HG03108 (cell line): ENCODE results near the gene HRAS.

Experiments used
- ATAC-seq: cut with Tn5 transposase; IDR thresholded peaks from one replicate; pipeline ENCODE4 v1.9.1; 2021; ENCODE audit warnings: moderate library complexity; ENCODE audit not compliant: unreplicated experiment

HRAS gene

DNA sequence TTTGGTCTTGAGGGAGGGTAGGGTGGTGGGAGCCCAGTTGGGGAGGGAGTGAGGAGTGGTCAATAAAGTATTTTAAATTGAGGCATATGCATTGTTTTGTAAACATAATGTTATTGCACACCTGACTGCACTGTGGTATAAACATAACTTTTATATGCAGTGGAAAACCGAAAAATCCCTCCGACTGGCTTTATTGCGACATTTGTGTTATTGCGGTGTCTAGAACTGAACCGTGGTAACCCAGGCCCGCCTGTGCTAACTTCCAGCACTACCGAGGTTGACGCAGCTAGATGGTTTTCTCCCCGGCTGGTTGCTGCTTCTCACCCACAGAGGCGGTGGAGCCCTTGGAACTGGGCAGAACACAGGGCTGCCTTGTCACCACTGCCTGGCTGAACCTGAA lies 20.8 kb downstream of the HRAS start:
- no peak for ATAC-seq

DNA sequence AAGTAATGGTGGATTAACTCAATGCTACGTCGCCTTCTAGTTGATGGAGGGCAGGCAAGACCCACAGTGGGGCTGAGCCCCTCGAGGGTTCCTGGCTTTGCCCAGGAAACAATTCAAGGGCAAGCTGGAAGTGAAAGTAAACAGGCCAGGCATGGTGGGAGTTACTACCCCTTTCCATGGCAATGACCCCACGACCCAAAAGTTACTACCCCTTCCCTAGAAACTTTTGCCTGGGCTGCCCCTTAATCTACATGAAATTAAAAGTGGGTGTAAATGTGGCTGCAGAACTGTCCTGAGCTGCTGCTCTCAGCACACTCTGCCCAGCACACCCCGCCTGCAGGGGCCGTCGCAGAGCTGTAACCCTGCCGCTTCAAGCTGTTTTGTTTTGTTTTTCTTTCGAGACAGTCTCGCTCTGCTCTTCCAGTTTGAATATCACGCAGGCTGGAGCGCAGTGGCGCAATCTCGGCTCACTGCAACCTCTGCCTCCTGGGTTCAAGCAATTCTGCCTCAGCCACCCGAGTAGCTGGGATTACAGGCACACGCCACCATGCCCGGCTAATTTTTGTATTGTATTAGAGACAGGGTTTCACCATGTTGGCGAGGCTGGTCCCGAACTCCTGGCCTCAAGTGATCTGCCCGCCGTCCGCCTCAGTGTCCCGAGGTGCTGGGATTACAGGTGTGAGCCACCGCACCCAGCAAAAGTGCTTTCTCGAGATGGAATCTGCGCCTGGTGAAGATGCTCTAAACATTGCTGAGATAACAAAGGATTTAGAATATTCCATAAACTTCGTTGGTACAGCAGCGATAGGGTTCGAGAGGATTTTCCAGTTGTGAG lies 22.4 kb downstream of the HRAS start:
- no peak for ATAC-seq

DNA sequence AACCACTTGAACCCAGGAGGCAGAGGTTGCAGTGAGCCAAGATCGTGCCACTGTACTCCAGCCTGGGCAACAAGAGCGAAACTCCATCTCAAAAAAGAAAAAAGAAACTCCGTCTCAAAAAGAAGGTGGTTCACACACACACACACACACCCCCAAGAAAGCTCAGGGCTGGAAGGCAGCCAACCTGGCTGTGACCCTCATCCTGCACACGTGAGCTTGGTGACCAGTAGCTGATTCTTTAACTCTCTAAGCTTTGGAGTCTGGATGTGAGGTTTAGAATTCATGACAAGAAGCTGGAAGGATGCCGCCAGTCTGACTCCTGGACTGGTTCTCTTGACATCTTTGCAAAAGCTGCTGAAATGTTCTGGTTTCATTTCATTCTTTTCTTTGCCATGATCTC lies 26.4 kb downstream of the HRAS start:
- ATAC-seq = no peak

DNA sequence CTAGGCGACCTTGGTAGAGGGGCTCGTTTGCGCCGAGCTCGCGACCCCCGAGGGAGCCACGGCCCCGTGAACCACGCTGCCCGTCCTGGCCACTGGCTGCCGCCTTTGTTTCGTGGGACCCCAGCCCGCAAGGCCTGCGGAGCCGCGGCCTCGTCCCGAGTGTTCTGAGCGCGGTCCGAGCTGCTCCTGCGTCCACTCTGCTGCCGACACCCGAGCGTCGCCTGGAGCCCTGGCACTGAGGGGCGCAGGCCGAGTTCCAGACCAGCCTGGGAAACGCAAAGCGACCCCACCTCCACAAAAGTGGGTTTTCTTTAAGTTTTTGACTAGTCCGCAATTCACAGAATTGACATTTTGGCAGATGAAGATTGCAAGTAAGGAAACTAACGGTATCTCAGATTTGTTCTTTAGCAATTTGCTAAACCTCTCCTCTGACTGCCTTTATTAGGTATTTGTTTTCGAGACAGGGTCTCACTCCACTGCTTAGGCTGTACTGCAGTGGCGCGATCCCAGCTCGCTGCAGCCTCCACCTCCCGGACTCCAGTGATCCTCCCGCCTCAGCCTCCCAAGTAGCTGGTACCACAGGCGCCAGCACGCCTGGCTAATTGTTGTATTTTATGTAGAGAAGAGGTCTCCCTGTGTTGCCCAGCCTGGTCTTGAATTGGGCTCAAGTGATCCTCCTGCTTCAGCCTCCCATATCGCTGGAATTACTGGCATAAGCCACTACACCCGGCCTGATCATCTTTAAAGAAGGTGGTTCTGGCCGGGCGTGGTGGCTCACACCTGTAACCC lies 27.5 kb downstream of the HRAS start:
- ATAC-seq = no peak

GRCh38 chr11:506995-507726 lies 28.2 kb downstream of the HRAS start, which contains the start of gene RNH1:
Gene RNH1, minus strand, starts transcription at chr11:507242. Its CDS starts 5,080 bp downstream, at chr11:502162.
- peak; percentile 47 for ATAC-seq

DNA sequence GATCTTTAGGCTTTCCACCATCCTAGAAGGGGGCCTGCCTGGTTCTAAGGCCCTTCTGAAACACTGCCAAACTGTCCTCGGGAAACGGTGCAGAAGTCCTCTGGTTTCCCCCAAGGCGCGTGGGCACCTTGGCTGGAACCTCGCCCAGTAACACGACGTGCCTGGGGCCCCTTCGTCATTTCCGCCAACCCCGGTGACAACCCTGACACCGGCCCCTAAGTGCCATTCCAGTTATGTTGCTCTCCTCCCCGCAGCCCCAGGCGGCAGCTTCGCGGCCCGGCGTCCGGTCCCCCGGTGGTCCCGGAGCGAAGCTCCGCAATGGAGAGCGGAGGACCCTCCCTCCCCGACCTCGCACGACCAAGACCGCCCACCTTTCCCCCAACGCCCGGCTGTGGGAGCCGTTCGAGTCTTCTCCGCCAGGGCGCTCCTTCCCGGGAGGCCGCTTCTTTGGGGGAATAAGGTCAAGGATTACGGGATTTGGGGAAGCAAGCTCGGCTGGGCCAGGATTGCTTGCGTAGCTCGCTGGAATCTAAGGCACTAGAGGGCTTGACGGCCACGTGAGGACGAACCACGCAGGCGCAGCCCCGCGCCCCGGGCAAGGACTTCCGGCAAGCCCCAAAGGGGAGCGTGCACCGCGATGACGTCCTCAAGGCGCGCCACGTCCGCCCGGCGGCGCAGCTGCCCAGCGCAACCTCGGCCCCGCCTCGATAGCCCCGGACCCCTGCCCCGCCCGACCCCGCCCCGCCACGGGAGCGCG lies 29.0 kb downstream of the HRAS start:
- ATAC-seq = peak; percentile 55

GRCh38 chr11:504994-505344 lies 30.4 kb downstream of the HRAS start:
- ATAC-seq = no peak

DNA sequence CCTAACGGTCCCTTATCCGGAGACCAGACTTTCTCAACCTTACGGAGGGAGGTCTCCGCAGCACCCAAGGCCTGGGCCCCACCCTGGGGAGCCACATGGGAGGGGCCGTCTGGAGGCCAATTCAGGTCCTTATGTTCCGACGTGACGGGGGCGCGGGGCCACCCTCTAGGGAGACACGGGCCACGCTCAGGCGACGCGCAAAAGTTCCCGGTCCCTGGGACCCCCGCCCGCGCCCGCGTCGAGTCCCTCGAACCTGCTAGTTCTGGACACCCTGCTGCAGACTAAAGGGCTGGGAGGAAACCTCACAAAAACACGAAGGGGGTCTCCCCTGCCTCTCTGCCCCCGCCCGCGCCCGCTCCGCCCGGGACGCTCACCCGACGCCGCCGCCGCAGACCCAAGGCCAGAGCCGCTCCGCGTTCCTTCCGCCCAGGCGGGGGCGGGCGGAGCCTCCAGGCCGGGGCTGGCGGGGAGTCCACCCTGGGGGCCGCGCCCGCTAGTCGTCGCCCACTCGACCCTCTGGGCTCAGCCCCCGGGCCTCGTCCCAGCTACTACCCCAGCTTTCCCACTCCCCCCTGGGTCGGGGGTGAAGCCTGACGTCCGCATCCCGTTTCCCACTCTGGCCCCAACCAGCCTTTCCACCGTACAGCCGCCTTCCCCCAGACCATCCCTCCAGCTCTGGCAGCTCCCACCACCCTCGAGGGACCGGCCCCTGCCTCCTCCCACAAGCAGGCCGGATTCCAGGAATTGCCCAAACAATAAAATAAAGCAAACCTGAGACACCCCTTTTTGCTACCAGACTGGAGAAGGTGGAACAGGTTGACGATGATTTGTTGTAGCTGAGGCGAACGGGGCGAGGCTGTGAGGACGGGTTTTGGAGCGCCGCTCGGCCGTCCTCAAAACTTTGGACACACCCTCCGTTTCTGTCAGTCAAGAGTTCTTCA lies 31.1 kb downstream of the HRAS start:
- no peak for ATAC-seq

GRCh38 chr11:503179-503981 lies 32.0 kb downstream of the HRAS start:
- no peak for ATAC-seq

DNA sequence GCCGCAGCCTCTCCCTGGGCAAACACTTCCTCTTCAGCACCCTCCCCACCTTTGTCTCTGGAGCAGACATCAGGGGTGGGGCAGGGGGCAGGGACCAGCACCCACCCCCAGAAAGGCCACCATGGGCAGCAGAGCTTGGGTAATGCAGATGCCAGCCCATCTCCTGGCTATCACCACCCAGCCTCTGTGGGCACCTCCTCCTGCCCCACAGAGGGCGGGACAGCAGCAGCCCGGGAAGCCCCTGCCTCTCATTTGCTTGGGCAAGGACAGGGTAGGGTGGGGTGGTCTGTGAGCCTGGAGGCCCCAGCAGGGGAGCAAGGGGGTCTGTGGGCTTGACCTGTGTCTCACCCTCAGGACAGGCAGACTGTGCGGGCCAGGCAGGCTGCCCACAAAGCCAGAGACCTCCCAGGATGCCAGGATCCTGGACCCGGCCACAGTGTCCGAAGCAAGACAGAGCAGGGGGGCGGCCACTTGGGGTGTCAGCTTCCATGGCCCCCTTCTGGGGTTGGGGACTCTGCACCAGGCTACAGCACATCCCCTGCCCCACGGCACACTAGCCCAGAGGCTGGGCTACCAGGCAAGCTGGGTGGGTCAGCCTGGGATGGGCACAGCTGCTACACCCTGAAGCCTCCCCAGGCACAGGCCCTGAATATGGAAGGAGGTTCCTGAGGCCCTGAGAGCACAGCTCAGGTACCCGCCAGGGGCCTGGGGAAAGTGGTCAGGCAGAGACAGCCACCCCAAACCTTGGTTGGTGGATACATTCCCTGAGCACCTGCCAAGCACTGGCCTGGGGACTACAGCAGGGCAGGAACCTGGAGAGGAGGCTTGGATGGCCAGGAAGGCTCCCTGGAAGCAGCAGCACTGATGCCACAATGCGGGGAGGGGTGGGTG lies 32.8 kb downstream of the HRAS start:
- ATAC-seq = no peak

- ATAC-seq = no peak
These were observed 33.6 kb downstream of the HRAS start for GRCh38 chr11:501683-502287.

DNA sequence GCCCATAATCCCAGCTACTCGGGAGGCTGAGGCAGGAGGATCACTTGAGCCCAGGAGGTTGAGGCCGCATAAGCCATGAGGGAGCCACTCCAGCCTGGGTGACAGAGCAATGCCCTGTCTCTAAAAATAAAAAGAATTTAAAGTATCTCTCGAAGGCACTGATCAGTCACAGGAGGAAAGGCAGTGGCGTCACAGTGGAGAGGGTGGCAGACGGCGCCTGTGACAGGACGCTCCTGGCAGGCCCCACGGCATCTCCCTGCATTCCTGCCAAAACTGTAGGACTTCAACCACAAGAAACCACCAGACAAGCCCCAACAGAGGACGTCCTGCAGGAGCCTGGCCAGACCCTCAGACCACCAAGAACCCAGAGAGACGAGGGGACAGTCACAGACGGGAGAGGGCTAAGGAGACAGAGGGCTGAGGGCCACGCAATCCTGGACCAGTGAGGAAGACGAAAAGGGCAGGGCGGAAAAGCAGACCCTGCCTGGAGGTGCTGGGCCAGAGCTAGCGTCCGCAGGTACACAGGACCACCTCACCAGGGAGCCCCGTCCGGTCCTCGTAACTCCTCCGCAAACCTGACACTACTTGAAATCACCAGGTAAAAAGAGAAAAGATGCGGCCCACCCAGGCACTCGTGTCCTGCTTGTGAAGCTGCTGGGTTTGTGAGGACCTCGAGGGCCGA lies 34.2 kb downstream of the HRAS start:
- no peak for ATAC-seq

GRCh38 chr11:499201-500076 lies 35.9 kb downstream of the HRAS start:
- no peak for ATAC-seq

- no peak for ATAC-seq
These were observed 36.8 kb downstream of the HRAS start for GRCh38 chr11:498297-499181.
